Measurements from ENCODE around the gene SFRP2. TPM values are rescaled to one million over a fixed set of nuclear protein-coding genes. Genes with fewer than 3 reads are reported as not detected.

The SFRP2 gene
- total RNA-seq, 1 donor from 2014 or later = 86.1 TPM

- Histone ChIP-seq H3K4me1 (peaks cover 32% of the 10 kb centered on the region), H3K27me3 (no peaks in the 10 kb centered on the region), H4K20me1 (ENCODE audit: low read depth) (no peaks in the 10 kb centered on the region), H3K4me3 (no peak overlapping the region), H3K9me3 (ENCODE audit: low read depth) (peaks cover 13% of the 10 kb centered on the region), H3K79me2 (ENCODE audit: low read depth) (no peaks in the 10 kb centered on the region), H3K27ac (no peak overlapping the region), H3F3A (ENCODE audit: low read depth) (peaks cover 23% of the 10 kb centered on the region), H3K4me2 (no peak overlapping the region), H3K9ac (no peak overlapping the region), H3K36me3 (peaks cover 12% of the 10 kb centered on the region), H2AFZ (replicated peaks) (no peak overlapping the region)
- H3K36me3 Mint-ChIP-seq = peaks cover 62% of the 10 kb centered on the region
- no peak for TF ChIP-seq CTCF (IDR thresholded peaks at IDR 0.05)
- TF ChIP-seq EZH2phosphoT487 (IDR thresholded peaks at IDR 0.05) = no peak
- no peak for TF ChIP-seq EZH2 (IDR thresholded peaks at IDR 0.05)
- no peak overlapping the region for H3K27ac Mint-ChIP-seq
- no peak for DNase-seq (ENCODE audit: low spot score)
- H3K4me3 Mint-ChIP-seq = no peak overlapping the region
- H3K27me3 Mint-ChIP-seq (ENCODE audit: insufficient read depth, low read depth) = peaks cover 2% of the 10 kb centered on the region
- H3K4me1 Mint-ChIP-seq = peaks cover 2% of the 10 kb centered on the region
- peaks cover 69% of the 10 kb centered on the region for H3K9me3 Mint-ChIP-seq
Observed at GRCh38 chr4:153814789-153815188, 25.9 kb upstream of the SFRP2 start.

GRCh38 chr4:153809916-153810810 is 21.3 kb upstream of the SFRP2 start:
- Histone ChIP-seq H3K27me3 (no peaks in the 10 kb centered on the region), H3K9ac (no peak overlapping the region), H3K79me2 (ENCODE audit: low read depth) (no peaks in the 10 kb centered on the region), H3K36me3 (peaks cover under 1% of the 10 kb centered on the region), H3F3A (ENCODE audit: low read depth) (peaks cover 7% of the 10 kb centered on the region), H4K20me1 (ENCODE audit: low read depth) (no peaks in the 10 kb centered on the region), H3K4me2 (no peak overlapping the region), H3K27ac (no peak overlapping the region), H2AFZ (replicated peaks) (no peak overlapping the region), H3K4me1 (peaks cover 16% of the 10 kb centered on the region), H3K9me3 (ENCODE audit: low read depth) (peaks cover 2% of the 10 kb centered on the region), H3K4me3 (no peak overlapping the region)
- H3K4me3 Mint-ChIP-seq = no peak overlapping the region
- TF ChIP-seq EZH2 (IDR thresholded peaks at IDR 0.05) = no peak
- TF ChIP-seq CTCF (IDR thresholded peaks at IDR 0.05) = no peak
- no peak for TF ChIP-seq EZH2phosphoT487 (IDR thresholded peaks at IDR 0.05)
- no peak overlapping the region for H3K27ac Mint-ChIP-seq
- no peaks in the 10 kb centered on the region for H3K4me1 Mint-ChIP-seq
- H3K27me3 Mint-ChIP-seq (ENCODE audit: insufficient read depth, low read depth) = peaks cover 1% of the 10 kb centered on the region
- H3K9me3 Mint-ChIP-seq = peaks cover 46% of the 10 kb centered on the region
- H3K36me3 Mint-ChIP-seq = peaks cover 51% of the 10 kb centered on the region
- no peak for DNase-seq (ENCODE audit: low spot score)

- TF ChIP-seq CTCF (IDR thresholded peaks at IDR 0.05) (no peak), EZH2phosphoT487 (IDR thresholded peaks at IDR 0.05) (no peak), EZH2 (IDR thresholded peaks at IDR 0.05) (no peak)
- H4K20me1 ChIP-seq (ENCODE audit: low read depth) = no peaks in the 10 kb centered on the region
- no peak for DNase-seq (ENCODE audit: low spot score)
- H2AFZ ChIP-seq (replicated peaks) = no peak overlapping the region
- Mint-ChIP-seq H3K9me3 (peaks cover 48% of the 10 kb centered on the region), H3K36me3 (peaks cover 50% of the 10 kb centered on the region), H3K27me3 (ENCODE audit: insufficient read depth, low read depth) (no peaks in the 10 kb centered on the region), H3K4me1 (no peaks in the 10 kb centered on the region), H3K27ac (no peak overlapping the region), H3K4me3 (no peak overlapping the region)
- no peak overlapping the region for H3K9ac ChIP-seq
- no peaks in the 10 kb centered on the region for H3K9me3 ChIP-seq (ENCODE audit: low read depth)
- H3K4me3 ChIP-seq = no peak overlapping the region
- no peaks in the 10 kb centered on the region for H3K27me3 ChIP-seq
- H3F3A ChIP-seq (ENCODE audit: low read depth) = peaks cover 7% of the 10 kb centered on the region
- peaks cover 22% of the 10 kb centered on the region for H3K4me1 ChIP-seq
- H3K27ac ChIP-seq = no peak overlapping the region
- no peaks in the 10 kb centered on the region for H3K79me2 ChIP-seq (ENCODE audit: low read depth)
- H3K36me3 ChIP-seq = no peaks in the 10 kb centered on the region
- H3K4me2 ChIP-seq = no peak overlapping the region
Observed at GRCh38 chr4:153809307-153809706, 20.4 kb upstream of the SFRP2 start.
